Hepatocyte (in vitro differentiated cells): ENCODE results near the gene SGCD. TPM values are rescaled to one million over a fixed set of nuclear protein-coding genes. Genes with fewer than 3 reads are reported as not detected.

ENCODE experiments used
- DNase-seq: peaks from one replicate; pipeline ENCODE4 v3.0.0-alpha.2; 2016; ENCODE audit warnings: low spot score
- H2AFZ ChIP-seq: fragments of 200-600 bp; sonication (generic); 2 replicates; pipeline ENCODE4 v1.6.0; 2016; ENCODE audit warnings: antibody characterized with exemption, mild to moderate bottlenecking
- H3K27ac ChIP-seq: fragments of 200-600 bp; sonication (generic); 2 replicates; pipeline ENCODE4 v1.5.1; 2016; ENCODE audit warnings: mild to moderate bottlenecking
- H3K27me3 ChIP-seq: fragments of 200-600 bp; sonication (generic); 2 replicates; pipeline ENCODE4 v1.6.1; 2016
- H3K36me3 ChIP-seq: fragments of 200-600 bp; sonication (generic); replicated peaks from 2 replicates; pipeline ENCODE4 v1.5.1; 2016; ENCODE audit warnings: low read depth; ENCODE audit not compliant: insufficient read depth
- H3K4me1 ChIP-seq: fragments of 200-600 bp; sonication (generic); 2 replicates; pipeline ENCODE4 v1.5.1; 2016; ENCODE audit warnings: mild to moderate bottlenecking, moderate library complexity; ENCODE audit not compliant: insufficient read depth
- H3K4me2 ChIP-seq: fragments of 200-600 bp; sonication (generic); 2 replicates; pipeline ENCODE4 v1.6.0; 2016
- H3K4me3 ChIP-seq: fragments of 200-600 bp; sonication (generic); 2 replicates; pipeline ENCODE4 v1.5.1; 2016; ENCODE audit warnings: mild to moderate bottlenecking
- H3K79me2 ChIP-seq: fragments of 200-600 bp; sonication (generic); 2 replicates; pipeline ENCODE4 v1.6.0; 2017; ENCODE audit warnings: mild to moderate bottlenecking
- H3K9me2 ChIP-seq: fragments of 200-600 bp; sonication (generic); replicated peaks from 2 replicates; pipeline ENCODE4 v1.6.0; 2017; ENCODE audit warnings: mild to moderate bottlenecking; ENCODE audit not compliant: insufficient read depth
- H3K9me3 ChIP-seq: fragments of 200-600 bp; sonication (generic); 2 replicates; pipeline ENCODE4 v1.5.1; 2016; ENCODE audit warnings: low read depth, mild to moderate bottlenecking
- H4K20me1 ChIP-seq: fragments of 200-600 bp; sonication (generic); 2 replicates; pipeline ENCODE4 v1.6.0; 2016; ENCODE audit warnings: mild to moderate bottlenecking; ENCODE audit not compliant: insufficient read depth, poor library complexity, severe bottlenecking
- EZH2 ChIP-seq: fragments of 200-600 bp; sonication (generic); IDR thresholded peaks from 2 replicates; pipeline ENCODE4 v1.6.1; 2016; ENCODE audit warnings: antibody characterized with exemption, mild to moderate bottlenecking, borderline replicate concordance
- EZH2phosphoT487 ChIP-seq: fragments of 200-600 bp; sonication (generic); IDR thresholded peaks from one replicate; pipeline ENCODE4 v1.6.1; 2018; ENCODE audit warnings: antibody characterized with exemption, mild to moderate bottlenecking, low read depth, moderate library complexity; ENCODE audit not compliant: unreplicated experiment, severe bottlenecking
- WGBS: methylation state at CpG from one replicate; pipeline ENCODE4 v1.1.6; 2016; ENCODE audit warnings: low lambda C conversion rate; ENCODE audit errors: missing lambda C conversion rate; 5-methylcytosine and 5-hydroxymethylcytosine counted together
- polyA plus RNA-seq: library from polyadenylated mRNA; unstranded; fragments of >200 nt; fragmentation: Nextera tagmentation; extraction: Ambion mirVana; gene quantifications from 2 replicates; pipeline ENCODE4 v1.2.1, GENCODE V29; 2016
- total RNA-seq: library from RNA; depleted of rRNA; stranded (reverse); fragments of >200 nt; gene quantifications from 2 replicates; pipeline ENCODE4 v1.2.3, GENCODE V29; 2014
- TF ChIP-seq, protein P1 (sequence below): fragments of 200-600 bp; sonication (generic); IDR thresholded peaks from 2 replicates; pipeline ENCODE4 v1.5.1; 2016; ENCODE audit warnings: antibody characterized with exemption, mild to moderate bottlenecking; ENCODE audit not compliant: poor library complexity

The SGCD gene
- total and polyA plus RNA-seq, 2 experiments from 2014 or later, result 3.8 to 8.8 TPM

DNA sequence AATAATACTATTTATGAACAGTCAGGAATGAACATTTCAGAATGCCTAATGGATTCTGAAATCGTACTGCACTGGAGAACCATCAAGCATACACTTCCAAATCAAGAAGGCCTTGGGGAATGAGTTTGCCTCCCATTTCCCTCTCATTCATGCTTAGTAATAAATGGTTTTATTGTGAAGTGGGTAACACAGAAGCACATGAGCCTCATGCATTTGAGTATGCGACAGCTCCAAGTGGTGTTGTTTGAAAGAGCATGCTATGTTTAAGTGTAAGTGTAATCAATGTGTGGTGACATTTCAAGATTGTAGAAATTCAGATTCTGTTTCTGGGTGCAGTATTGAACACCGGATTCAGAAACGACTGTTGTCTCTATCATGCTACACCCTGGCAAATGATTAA lies 60.0 kb downstream of the SGCD start:
- H3K79me2 ChIP-seq, result no peaks in the 10 kb centered on the region
- H3K4me2 ChIP-seq, result no peak overlapping the region
- no peak for DNase-seq
- peaks cover 12% of the 10 kb centered on the region for H3K4me1 ChIP-seq
- H3K36me3 ChIP-seq, result no peaks in the 10 kb centered on the region
- WGBS, result 85% methylated on average over 4 of the region's 4 CpGs
- TF ChIP-seq, protein P1, sequence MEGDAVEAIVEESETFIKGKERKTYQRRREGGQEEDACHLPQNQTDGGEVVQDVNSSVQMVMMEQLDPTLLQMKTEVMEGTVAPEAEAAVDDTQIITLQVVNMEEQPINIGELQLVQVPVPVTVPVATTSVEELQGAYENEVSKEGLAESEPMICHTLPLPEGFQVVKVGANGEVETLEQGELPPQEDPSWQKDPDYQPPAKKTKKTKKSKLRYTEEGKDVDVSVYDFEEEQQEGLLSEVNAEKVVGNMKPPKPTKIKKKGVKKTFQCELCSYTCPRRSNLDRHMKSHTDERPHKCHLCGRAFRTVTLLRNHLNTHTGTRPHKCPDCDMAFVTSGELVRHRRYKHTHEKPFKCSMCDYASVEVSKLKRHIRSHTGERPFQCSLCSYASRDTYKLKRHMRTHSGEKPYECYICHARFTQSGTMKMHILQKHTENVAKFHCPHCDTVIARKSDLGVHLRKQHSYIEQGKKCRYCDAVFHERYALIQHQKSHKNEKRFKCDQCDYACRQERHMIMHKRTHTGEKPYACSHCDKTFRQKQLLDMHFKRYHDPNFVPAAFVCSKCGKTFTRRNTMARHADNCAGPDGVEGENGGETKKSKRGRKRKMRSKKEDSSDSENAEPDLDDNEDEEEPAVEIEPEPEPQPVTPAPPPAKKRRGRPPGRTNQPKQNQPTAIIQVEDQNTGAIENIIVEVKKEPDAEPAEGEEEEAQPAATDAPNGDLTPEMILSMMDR, result no peak
- no peak for TF ChIP-seq EZH2
- TF ChIP-seq EZH2phosphoT487, result no peak
- no peaks in the 10 kb centered on the region for H3K9me3 ChIP-seq
- H3K27me3 ChIP-seq, result no peaks in the 10 kb centered on the region
- no peak overlapping the region for H3K27ac ChIP-seq
- no peaks in the 10 kb centered on the region for H3K9me2 ChIP-seq
- H4K20me1 ChIP-seq, result no peaks in the 10 kb centered on the region
- no peak overlapping the region for H2AFZ ChIP-seq
- H3K4me3 ChIP-seq, result no peak overlapping the region

DNA sequence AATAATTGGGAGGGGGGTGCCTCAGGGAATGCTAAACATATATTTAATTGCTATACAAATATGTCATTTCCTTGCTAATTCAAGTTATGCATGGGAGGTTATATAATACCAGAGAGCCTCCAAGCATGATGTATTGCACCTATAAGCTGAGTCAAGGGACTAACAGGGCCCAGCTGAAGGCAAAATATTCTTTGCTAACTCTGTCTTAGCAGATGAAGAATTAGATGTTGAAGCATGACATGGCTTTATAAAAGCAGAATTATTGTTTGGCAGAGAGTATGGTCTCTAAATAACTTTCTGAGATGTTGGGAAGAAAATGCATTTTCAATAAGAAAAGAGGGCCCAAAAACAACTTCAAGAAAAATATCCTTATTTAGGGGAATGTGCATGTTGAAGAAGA lies 60.4 kb downstream of the SGCD start:
- no peak overlapping the region for H3K4me3 ChIP-seq
- no peak overlapping the region for H3K4me2 ChIP-seq
- no peaks in the 10 kb centered on the region for H3K9me3 ChIP-seq
- peaks cover 12% of the 10 kb centered on the region for H3K4me1 ChIP-seq
- no peaks in the 10 kb centered on the region for H4K20me1 ChIP-seq
- TF ChIP-seq EZH2 (no peak), EZH2phosphoT487 (no peak)
- TF ChIP-seq, protein P1, result no peak
- no peaks in the 10 kb centered on the region for H3K79me2 ChIP-seq
- no peaks in the 10 kb centered on the region for H3K27me3 ChIP-seq
- no peak overlapping the region for H2AFZ ChIP-seq
- no peak overlapping the region for H3K27ac ChIP-seq
- H3K9me2 ChIP-seq, result no peaks in the 10 kb centered on the region
- DNase-seq, result no peak
- H3K36me3 ChIP-seq, result no peaks in the 10 kb centered on the region

DNA sequence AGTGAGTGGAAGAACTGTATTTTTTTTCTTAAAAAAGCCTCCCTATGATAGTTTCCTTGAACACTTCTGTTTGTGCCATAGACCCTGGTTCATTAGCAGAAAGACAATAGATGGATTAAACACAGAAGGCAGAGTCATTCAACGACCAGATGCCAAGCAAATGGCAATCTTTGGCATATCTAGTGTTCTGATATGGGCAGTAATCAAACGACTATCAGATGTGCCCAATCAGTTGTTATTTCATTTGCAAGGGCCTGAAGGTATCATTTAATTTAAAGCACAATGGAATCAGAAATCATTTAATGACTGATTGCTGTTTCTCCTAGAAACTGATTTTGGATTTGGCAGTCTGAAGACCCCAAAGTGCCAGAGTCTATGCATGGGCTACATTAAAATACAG lies 61.3 kb downstream of the SGCD start:
- Histone ChIP-seq H3K4me3 (no peak overlapping the region), H3K79me2 (no peaks in the 10 kb centered on the region), H3K9me3 (no peaks in the 10 kb centered on the region), H3K36me3 (no peaks in the 10 kb centered on the region), H2AFZ (no peak overlapping the region), H3K9me2 (no peaks in the 10 kb centered on the region), H4K20me1 (no peaks in the 10 kb centered on the region), H3K4me1 (peaks cover 12% of the 10 kb centered on the region), H3K4me2 (no peak overlapping the region), H3K27me3 (no peaks in the 10 kb centered on the region), H3K27ac (no peak overlapping the region)
- TF ChIP-seq EZH2 (no peak), EZH2phosphoT487 (no peak)
- TF ChIP-seq, protein P1, result no peak
- 51% methylated on average over 2 of the region's 2 CpGs for WGBS
- DNase-seq, result no peak

DNA sequence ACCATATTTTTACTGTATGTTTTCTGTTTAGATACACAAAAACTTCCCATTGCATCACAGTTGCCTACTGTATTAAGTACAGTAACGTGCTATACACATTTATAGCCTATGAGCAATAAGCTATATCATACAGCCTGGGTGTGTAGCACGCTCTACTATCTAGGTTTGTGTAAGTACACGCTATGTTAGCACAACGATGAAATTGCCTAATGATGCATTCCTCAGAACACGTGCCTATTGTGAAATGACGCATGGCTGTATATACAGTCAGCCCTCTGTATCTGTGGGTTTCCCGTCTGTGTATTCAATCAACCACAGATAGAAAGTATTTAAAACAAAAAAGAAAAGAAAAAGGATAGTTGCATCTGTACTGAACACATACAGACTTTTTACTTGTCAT lies 64.2 kb downstream of the SGCD start:
- 46% methylated on average over 7 of the region's 7 CpGs for WGBS
- no peaks in the 10 kb centered on the region for H3K36me3 ChIP-seq
- no peaks in the 10 kb centered on the region for H3K79me2 ChIP-seq
- no peak overlapping the region for H3K4me2 ChIP-seq
- peak; percentile 68 for DNase-seq
- peak overlapping the region; percentile 59 for H3K27ac ChIP-seq
- no peak overlapping the region for H3K4me3 ChIP-seq
- no peaks in the 10 kb centered on the region for H3K9me2 ChIP-seq
- peaks cover 5% of the 10 kb centered on the region for H3K4me1 ChIP-seq
- H4K20me1 ChIP-seq, result no peaks in the 10 kb centered on the region
- no peaks in the 10 kb centered on the region for H3K27me3 ChIP-seq
- TF ChIP-seq, protein P1, result no peak
- TF ChIP-seq EZH2phosphoT487, result no peak
- TF ChIP-seq EZH2, result no peak
- no peaks in the 10 kb centered on the region for H3K9me3 ChIP-seq
- no peak overlapping the region for H2AFZ ChIP-seq
